Hepatocyte (in vitro differentiated cells): ENCODE results near the gene RAPGEF6.

Experiments used
- EZH2phosphoT487 ChIP-seq: fragments of 200-600 bp; sonication (generic); IDR thresholded peaks from one replicate; pipeline ENCODE4 v1.6.1; 2018; ENCODE audit warnings: antibody characterized with exemption, mild to moderate bottlenecking, low read depth, moderate library complexity; ENCODE audit not compliant: unreplicated experiment, severe bottlenecking
- TF ChIP-seq, protein P1 (sequence below): fragments of 200-600 bp; sonication (generic); IDR thresholded peaks from 2 replicates; pipeline ENCODE4 v1.5.1; 2016; ENCODE audit warnings: antibody characterized with exemption, mild to moderate bottlenecking; ENCODE audit not compliant: poor library complexity

GRCh38 chr5:131532031-131532640, 102.9 kb downstream of the RAPGEF6 start:
- TF ChIP-seq, protein P1, sequence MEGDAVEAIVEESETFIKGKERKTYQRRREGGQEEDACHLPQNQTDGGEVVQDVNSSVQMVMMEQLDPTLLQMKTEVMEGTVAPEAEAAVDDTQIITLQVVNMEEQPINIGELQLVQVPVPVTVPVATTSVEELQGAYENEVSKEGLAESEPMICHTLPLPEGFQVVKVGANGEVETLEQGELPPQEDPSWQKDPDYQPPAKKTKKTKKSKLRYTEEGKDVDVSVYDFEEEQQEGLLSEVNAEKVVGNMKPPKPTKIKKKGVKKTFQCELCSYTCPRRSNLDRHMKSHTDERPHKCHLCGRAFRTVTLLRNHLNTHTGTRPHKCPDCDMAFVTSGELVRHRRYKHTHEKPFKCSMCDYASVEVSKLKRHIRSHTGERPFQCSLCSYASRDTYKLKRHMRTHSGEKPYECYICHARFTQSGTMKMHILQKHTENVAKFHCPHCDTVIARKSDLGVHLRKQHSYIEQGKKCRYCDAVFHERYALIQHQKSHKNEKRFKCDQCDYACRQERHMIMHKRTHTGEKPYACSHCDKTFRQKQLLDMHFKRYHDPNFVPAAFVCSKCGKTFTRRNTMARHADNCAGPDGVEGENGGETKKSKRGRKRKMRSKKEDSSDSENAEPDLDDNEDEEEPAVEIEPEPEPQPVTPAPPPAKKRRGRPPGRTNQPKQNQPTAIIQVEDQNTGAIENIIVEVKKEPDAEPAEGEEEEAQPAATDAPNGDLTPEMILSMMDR, result no peak
- TF ChIP-seq EZH2phosphoT487, result no peak
